Epithelial cell of esophagus (primary cell): Measurements from ENCODE around the gene ARIH2.

Experiments used
- DNase-seq: peaks from one replicate; pipeline ENCODE4 v3.0.0; 2010; ENCODE audit warnings: low read depth
- H3K4me3 ChIP-seq: 2 replicates; pipeline ENCODE4 v1.5.1; 2011; ENCODE audit warnings: mild to moderate bottlenecking, low read length, control low read depth
- TF ChIP-seq, protein P1 (sequence below): IDR thresholded peaks from 2 replicates; pipeline ENCODE4 v1.5.1; 2011; ENCODE audit warnings: low read depth, mild to moderate bottlenecking, low read length, control low read depth, inconsistent platforms; ENCODE audit not compliant: insufficient read depth; ENCODE audit errors: missing control alignments

Gene ARIH2

DNA sequence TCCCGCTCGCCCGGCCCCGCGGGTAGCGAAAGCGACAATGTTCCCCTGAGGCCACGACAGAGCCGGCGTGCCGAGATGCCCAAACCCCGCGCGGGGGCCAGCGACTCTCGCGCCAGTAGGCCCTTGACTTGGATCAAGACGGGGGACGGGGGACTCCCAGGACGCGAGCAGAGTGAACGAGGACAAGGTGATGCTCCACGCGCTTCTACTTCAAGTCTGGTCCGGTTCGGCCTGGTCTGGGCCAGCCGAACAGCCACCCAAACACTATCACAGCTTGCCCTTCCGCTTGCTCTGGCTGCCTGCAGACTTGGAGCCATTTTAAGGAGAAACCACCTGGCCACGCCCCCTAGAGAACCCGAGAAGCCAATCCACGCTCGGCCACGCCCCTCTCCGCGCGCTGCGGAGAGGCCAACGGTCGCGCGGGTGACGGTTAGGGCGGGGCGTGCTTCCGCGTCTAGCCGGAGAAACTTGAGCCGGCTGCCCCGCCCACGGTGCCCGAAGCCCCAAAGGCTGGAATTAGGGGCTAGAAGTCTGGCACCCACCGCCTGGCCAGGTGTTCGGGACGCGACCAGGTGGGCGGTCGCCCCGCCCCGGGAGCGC lies 102.7 kb downstream of the ARIH2 start:
- H3K4me3 ChIP-seq = peak overlapping the region; percentile 85
- DNase-seq = peak; percentile 98
- TF ChIP-seq, protein P1, sequence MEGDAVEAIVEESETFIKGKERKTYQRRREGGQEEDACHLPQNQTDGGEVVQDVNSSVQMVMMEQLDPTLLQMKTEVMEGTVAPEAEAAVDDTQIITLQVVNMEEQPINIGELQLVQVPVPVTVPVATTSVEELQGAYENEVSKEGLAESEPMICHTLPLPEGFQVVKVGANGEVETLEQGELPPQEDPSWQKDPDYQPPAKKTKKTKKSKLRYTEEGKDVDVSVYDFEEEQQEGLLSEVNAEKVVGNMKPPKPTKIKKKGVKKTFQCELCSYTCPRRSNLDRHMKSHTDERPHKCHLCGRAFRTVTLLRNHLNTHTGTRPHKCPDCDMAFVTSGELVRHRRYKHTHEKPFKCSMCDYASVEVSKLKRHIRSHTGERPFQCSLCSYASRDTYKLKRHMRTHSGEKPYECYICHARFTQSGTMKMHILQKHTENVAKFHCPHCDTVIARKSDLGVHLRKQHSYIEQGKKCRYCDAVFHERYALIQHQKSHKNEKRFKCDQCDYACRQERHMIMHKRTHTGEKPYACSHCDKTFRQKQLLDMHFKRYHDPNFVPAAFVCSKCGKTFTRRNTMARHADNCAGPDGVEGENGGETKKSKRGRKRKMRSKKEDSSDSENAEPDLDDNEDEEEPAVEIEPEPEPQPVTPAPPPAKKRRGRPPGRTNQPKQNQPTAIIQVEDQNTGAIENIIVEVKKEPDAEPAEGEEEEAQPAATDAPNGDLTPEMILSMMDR = no peak

- DNase-seq = peak; percentile 96
- TF ChIP-seq, protein P1 = peak; percentile 72
- H3K4me3 ChIP-seq = peak within 1 kb of the TSS; percentile 85
These were observed 103.4 kb downstream of the ARIH2 start, which contains the start of gene NDUFAF3 for GRCh38 chr3:49021813-49022687. TSS of gene NDUFAF3 (plus strand) at chr3:49022121. CDS start at chr3:49022145, 24 bp downstream.

GRCh38 chr3:49022688-49023171 lies 104.1 kb downstream of the ARIH2 start:
- TF ChIP-seq, protein P1 = no peak
- no peak for DNase-seq
- peak overlapping the region; percentile 85 for H3K4me3 ChIP-seq

GRCh38 chr3:49023775-49024174 lies 105.1 kb downstream of the ARIH2 start:
- TF ChIP-seq, protein P1 = no peak
- H3K4me3 ChIP-seq = no peak overlapping the region
- DNase-seq = no peak

DNA sequence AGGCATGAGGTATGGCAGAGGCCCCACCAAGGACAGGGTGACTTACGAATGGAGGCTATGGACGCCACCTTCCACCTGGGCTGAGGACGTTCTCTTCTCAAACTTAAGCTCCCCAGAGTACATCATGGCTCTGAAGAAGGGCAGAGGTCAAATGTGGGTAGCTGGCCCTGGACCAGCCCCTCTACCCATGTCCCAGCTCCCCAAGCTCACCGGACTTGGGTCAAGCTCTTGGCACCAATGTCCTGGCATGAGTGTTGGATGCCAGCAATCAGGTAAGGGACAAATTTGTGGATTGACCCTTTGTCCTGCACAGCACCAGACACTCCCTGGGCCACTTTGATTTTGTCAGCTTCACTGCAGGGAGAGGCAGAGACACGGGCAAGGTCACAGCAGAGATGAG lies 105.8 kb downstream of the ARIH2 start:
- no peak for DNase-seq
- no peak overlapping the region for H3K4me3 ChIP-seq
- TF ChIP-seq, protein P1 = no peak

DNA sequence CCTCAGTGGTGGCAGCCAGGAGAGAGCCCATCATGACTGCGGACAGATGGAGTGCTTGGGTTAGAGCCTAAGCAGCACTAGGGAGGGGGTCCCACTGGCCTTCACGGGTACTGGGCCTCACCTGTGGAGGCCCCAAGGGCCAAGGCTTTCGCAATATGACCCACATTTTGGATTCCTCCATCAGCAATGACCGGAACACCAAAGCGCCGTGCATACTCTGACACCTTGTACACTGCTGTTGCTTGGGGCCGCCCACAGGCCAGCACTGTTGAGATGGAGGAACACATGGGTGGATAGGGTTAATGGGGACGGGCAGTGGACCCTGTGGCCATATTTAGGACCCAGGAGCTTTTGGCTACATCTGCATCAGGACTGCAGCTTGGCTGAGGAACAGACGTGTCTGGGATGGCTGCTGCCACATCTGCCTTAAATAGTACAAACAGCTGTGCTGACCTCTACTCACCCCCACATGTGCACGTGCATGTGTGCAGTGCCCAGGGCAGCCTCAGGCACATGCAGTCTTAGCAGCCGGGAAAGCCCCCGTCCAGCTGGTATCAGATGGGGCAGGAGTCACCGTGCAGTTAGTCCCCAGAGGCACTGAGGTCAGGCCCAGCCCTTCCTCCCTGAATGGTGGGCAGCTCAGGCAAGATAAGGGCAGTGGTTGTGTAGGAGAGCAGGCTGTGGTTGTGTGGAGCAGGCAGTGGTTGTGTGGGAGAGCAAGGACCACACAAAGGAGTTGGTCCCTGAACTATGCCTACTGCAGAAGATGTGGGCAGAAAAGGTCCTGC lies 106.6 kb downstream of the ARIH2 start:
- H3K4me3 ChIP-seq = no peak overlapping the region
- DNase-seq = no peak
- TF ChIP-seq, protein P1 = no peak
